ENCODE data around the gene NPTX1.

Gene NPTX1

DNA sequence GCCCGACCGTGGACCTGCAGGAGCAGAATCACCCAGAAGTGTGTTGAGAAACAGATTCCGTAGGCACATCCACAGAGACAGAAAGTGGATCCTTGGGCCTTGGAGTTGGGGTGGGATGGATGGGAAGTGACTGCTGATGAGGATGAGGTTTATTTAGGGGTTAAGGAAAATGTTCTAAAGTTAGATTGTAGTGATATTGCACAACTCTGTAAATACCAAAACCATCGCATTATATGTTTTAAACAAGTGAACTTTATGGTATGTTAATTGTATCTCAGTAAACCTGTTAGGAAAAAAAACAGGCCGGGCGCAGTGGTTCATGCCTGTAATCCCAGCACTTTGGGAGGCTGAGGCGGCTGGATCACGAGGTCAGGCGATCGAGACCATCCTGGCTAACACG lies 57.8 kb downstream of the NPTX1 start:
- no peak for DNase-seq (ENCODE audit: low read depth)
- TF ChIP-seq, protein P1, sequence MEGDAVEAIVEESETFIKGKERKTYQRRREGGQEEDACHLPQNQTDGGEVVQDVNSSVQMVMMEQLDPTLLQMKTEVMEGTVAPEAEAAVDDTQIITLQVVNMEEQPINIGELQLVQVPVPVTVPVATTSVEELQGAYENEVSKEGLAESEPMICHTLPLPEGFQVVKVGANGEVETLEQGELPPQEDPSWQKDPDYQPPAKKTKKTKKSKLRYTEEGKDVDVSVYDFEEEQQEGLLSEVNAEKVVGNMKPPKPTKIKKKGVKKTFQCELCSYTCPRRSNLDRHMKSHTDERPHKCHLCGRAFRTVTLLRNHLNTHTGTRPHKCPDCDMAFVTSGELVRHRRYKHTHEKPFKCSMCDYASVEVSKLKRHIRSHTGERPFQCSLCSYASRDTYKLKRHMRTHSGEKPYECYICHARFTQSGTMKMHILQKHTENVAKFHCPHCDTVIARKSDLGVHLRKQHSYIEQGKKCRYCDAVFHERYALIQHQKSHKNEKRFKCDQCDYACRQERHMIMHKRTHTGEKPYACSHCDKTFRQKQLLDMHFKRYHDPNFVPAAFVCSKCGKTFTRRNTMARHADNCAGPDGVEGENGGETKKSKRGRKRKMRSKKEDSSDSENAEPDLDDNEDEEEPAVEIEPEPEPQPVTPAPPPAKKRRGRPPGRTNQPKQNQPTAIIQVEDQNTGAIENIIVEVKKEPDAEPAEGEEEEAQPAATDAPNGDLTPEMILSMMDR (IDR thresholded peaks at IDR 0.05; ENCODE audit: control insufficient read depth, extremely low read depth, insufficient read depth) = no peak
- no peak overlapping the region for H3K4me3 ChIP-seq (ENCODE audit: low read depth, low read length)
